IMR-90 (cell line): ENCODE results near the gene RBBP8NL. TPM values are rescaled to one million over a fixed set of nuclear protein-coding genes. Genes with fewer than 3 reads are reported as not detected.

Experiments
- ATAC-seq: fragments of 200-7000 bp; cut with Tn5 transposase; 2 replicates; pipeline ENCODE4 v1.9.1; 2020; ENCODE audit warnings: low read depth, mild to moderate bottlenecking, moderate library complexity
- BruUV-seq: library from RNA; stranded (reverse); fragments of 400-500 nt; replicated peaks from 2 replicates; lab custom pipeline; 2021; lab: Mats Ljungman, UMichigan
- CTCF ChIA-PET: fragments of 300-600 bp; formaldehyde crosslinking; extraction: SDS; loops from one replicate; lab custom pipeline; 2021; ENCODE audit warnings: antibody characterized with exemption; lab: Yijun Ruan, JAX
- POLR2A ChIA-PET: fragments of 300-600 bp; sonication (Branson Sonifier 250); formaldehyde crosslinking; loops from one replicate; lab custom pipeline; 2022; ENCODE audit warnings: antibody characterized with exemption; ENCODE audit not compliant: unreplicated experiment; lab: Charles Lee
- DNase-seq: peaks from one replicate; pipeline ENCODE4 v3.0.0; 2013
- H2AFZ ChIP-seq: replicated peaks from 2 replicates; pipeline ENCODE3; 2013; ENCODE audit warnings: low read length, mild to moderate bottlenecking; ENCODE audit not compliant: poor library complexity
- H2AK5ac ChIP-seq: 2 replicates; pipeline ENCODE4 v1.6.1; 2013; ENCODE audit warnings: low read depth, low read length, inconsistent platforms
- H2AK9ac ChIP-seq: replicated peaks from 2 replicates; pipeline ENCODE3; 2013; ENCODE audit warnings: mild to moderate bottlenecking, low read depth, low read length, moderate library complexity; ENCODE audit not compliant: poor library complexity
- H2BK120ac ChIP-seq: 2 replicates; pipeline ENCODE4 v1.6.1; 2013; ENCODE audit warnings: low read depth, low read length, inconsistent platforms
- H2BK15ac ChIP-seq: 3 replicates; pipeline ENCODE4 v1.6.1; 2013; ENCODE audit warnings: low read depth, low read length, inconsistent platforms
- H2BK20ac ChIP-seq: 2 replicates; pipeline ENCODE4 v1.6.1; 2013; ENCODE audit warnings: low read depth, mild to moderate bottlenecking, inconsistent platforms, low read length, moderate library complexity
- H2BK5ac ChIP-seq: 2 replicates; pipeline ENCODE4 v1.6.1; 2013; ENCODE audit warnings: mild to moderate bottlenecking, low read depth, low read length, inconsistent platforms; ENCODE audit not compliant: poor library complexity, severe bottlenecking
- H3K14ac ChIP-seq: replicated peaks from 2 replicates; pipeline ENCODE4 v1.6.1; 2013; ENCODE audit warnings: low read depth, low read length, inconsistent platforms
- H3K18ac ChIP-seq: 2 replicates; pipeline ENCODE4 v1.6.1; 2013; ENCODE audit warnings: low read depth, low read length, control low read depth
- H3K23ac ChIP-seq: 2 replicates; pipeline ENCODE4 v1.6.1; 2013; ENCODE audit warnings: low read depth, low read length, inconsistent platforms
- H3K27ac ChIP-seq: 2 replicates; pipeline ENCODE4 v1.5.1; 2013; ENCODE audit warnings: mild to moderate bottlenecking, control low read depth, low read length; ENCODE audit not compliant: insufficient read depth
- H3K27me3 ChIP-seq: 2 replicates; pipeline ENCODE4 v1.6.1; 2013; ENCODE audit warnings: low read length; ENCODE audit not compliant: control insufficient read depth, insufficient read depth
- H3K36me3 ChIP-seq: 2 replicates; pipeline ENCODE4 v1.6.1; 2013; ENCODE audit warnings: low read length, mixed read lengths; ENCODE audit not compliant: control insufficient read depth, insufficient read depth
- H3K4ac ChIP-seq: 2 replicates; pipeline ENCODE4 v1.6.1; 2013; ENCODE audit warnings: low read depth, low read length, inconsistent platforms
- H3K4me1 ChIP-seq: 2 replicates; pipeline ENCODE4 v1.6.1; 2013; ENCODE audit warnings: low read length, mixed read lengths; ENCODE audit not compliant: control insufficient read depth, insufficient read depth
- H3K4me2 ChIP-seq: 2 replicates; pipeline ENCODE4 v1.6.1; 2013; ENCODE audit warnings: low read depth, mild to moderate bottlenecking, control low read depth, low read length, moderate library complexity
- H3K4me3 ChIP-seq: 2 replicates; pipeline ENCODE4 v1.5.1; 2013; ENCODE audit warnings: low read depth, mild to moderate bottlenecking, control low read depth, low read length, moderate library complexity; ENCODE audit not compliant: insufficient read depth
- H3K56ac ChIP-seq: 2 replicates; pipeline ENCODE4 v1.6.1; 2013; ENCODE audit warnings: low read length, inconsistent platforms; ENCODE audit not compliant: insufficient read depth; ENCODE audit errors: extremely low read depth
- H3K79me1 ChIP-seq, 2 experiments: 2 replicates each; pipeline ENCODE4 v1.6.1; 2013; ENCODE audit warnings: low read length in 2 of 2, inconsistent platforms in 1 of 2, low read depth in 1 of 2
- H3K9ac ChIP-seq: 2 replicates; pipeline ENCODE4 v1.6.1; 2013; ENCODE audit warnings: low read depth, low read length, control low read depth
- H3K9me1 ChIP-seq: 2 replicates; pipeline ENCODE4 v1.6.1; 2013; ENCODE audit warnings: low read length, inconsistent platforms; ENCODE audit not compliant: insufficient read depth
- H3K9me3 ChIP-seq: 2 replicates; pipeline ENCODE4 v1.6.1; 2013; ENCODE audit warnings: low read length; ENCODE audit not compliant: control insufficient read depth, insufficient read depth
- H4K20me1 ChIP-seq: 2 replicates; pipeline ENCODE4 v1.6.1; 2013; ENCODE audit warnings: low read length, inconsistent platforms; ENCODE audit not compliant: insufficient read depth
- H4K5ac ChIP-seq: 2 replicates; pipeline ENCODE4 v1.6.1; 2013; ENCODE audit warnings: mild to moderate bottlenecking, low read depth, low read length, control low read depth
- H4K8ac ChIP-seq, 2 experiments: 2 replicates each; pipeline ENCODE4 v1.6.1; 2013; ENCODE audit warnings: low read depth in 2 of 2, low read length in 2 of 2, control low read depth in 1 of 2, inconsistent platforms in 1 of 2
- H4K91ac ChIP-seq: 2 replicates; pipeline ENCODE4 v1.6.1; 2013; ENCODE audit warnings: low read depth, low read length, inconsistent platforms; ENCODE audit not compliant: insufficient read depth
- ELK1 ChIP-seq: fragments of 150-350 bp; IDR thresholded peaks from 2 replicates; pipeline ENCODE4 v1.6.1; 2016; ENCODE audit warnings: low read depth, mild to moderate bottlenecking, low read length, moderate library complexity, borderline replicate concordance
- MAFK ChIP-seq: IDR thresholded peaks from 2 replicates; pipeline ENCODE4 v1.6.1; 2012; ENCODE audit warnings: low read depth, low read length, improper control_type of control experiment
- POLR2A ChIP-seq: IDR thresholded peaks from 2 replicates; pipeline ENCODE4 v1.6.1; 2012; ENCODE audit warnings: mild to moderate bottlenecking, low read depth, low read length
- WGBS, 2 experiments: methylation state at CpG; one replicate each; pipeline versions ENCODE4 v1.1.5 to v1.1.7; 2013; ENCODE audit warnings: missing lambda C conversion rate in 2 of 2; ENCODE audit not compliant: insufficient read length in 1 of 2; ENCODE audit errors: extremely low coverage in 2 of 2; 5-methylcytosine and 5-hydroxymethylcytosine counted together
- dilution Hi-C: fragments of 300-500 bp; cut with HindIII; formaldehyde crosslinking; loops from one replicate; pipeline ENCODE4 v1.14.3; 2018; ENCODE audit warnings: low sequenced_read_pairs; ENCODE audit not compliant: unreplicated experiment
- in situ Hi-C: fragments of 300-500 bp; cut with MboI; formaldehyde crosslinking; loops from 3 replicates; pipeline ENCODE4 v1.14.3; 2019; ENCODE audit warnings: low sequenced_read_pairs, inconsistent platforms, mixed read lengths
- intact Hi-C: fragments of 100-400 bp; cut with micrococcal nuclease; formaldehyde crosslinking; loops from 2 replicates; pipeline ENCODE4 v1.10.0; 2022
- polyA plus RNA-seq, 3 experiments: library from polyadenylated mRNA; depleted of rRNA; stranded (reverse); fragments of >200 nt; gene quantifications; 2 replicates each; pipeline ENCODE4 v1.2.3, GENCODE V29; 2012; ENCODE audit warnings: low replicate concordance in 1 of 3
- total RNA-seq: library from RNA; depleted of rRNA; stranded (reverse); fragments of >200 nt; gene quantifications from 2 replicates; pipeline ENCODE4 v1.2.3, GENCODE V29; 2012

RBBP8NL gene
- total and polyA plus RNA-seq, 2 of the 4 experiments (the other 2 are of a cell fraction), result not detected

- no peak overlapping the region for H3K27ac ChIP-seq
- H3K27me3 ChIP-seq, result peaks cover 8% of the 10 kb centered on the region; the same call in 1 of the 2 replicates
- no peak overlapping the region for H2BK20ac ChIP-seq
- H3K4me2 ChIP-seq, result no peak overlapping the region
- no peak overlapping the region for H3K23ac ChIP-seq
- no peak overlapping the region for H4K8ac ChIP-seq
- H3K4me1 ChIP-seq, result peaks cover 6% of the 10 kb centered on the region; the same call in 1 of the 2 replicates
- H3K18ac ChIP-seq, result no peak overlapping the region
- BruUV-seq, result no TSS peak
- peaks cover 10 to 17% of the 10 kb centered on the region in 2 experiments; a peak in 1 of 4 replicates for H3K79me1 ChIP-seq
- no peak overlapping the region for H2AFZ ChIP-seq
- no peak overlapping the region for H3K14ac ChIP-seq
- dilution Hi-C loops, result no loop called here
- intact Hi-C loops, result no loop called here
- H3K4ac ChIP-seq, result no peak overlapping the region
- ChIA-PET CTCF (no interaction called here), POLR2A (no interaction called here)
- DNase-seq (no peak), ATAC-seq (no peak)
- no peak overlapping the region for H2AK9ac ChIP-seq
- H3K56ac ChIP-seq, result no peak overlapping the region
- H3K36me3 ChIP-seq, result no peaks in the 10 kb centered on the region; the same call in 1 of the 2 replicates
- in situ Hi-C loops, result no loop called here
- no peak overlapping the region for H4K91ac ChIP-seq
- no peak overlapping the region for H4K5ac ChIP-seq
- H4K20me1 ChIP-seq, result no peaks in the 10 kb centered on the region; the same call in 1 of the 2 replicates
- H2BK5ac ChIP-seq, result no peak overlapping the region
- H2BK15ac ChIP-seq, result no peak overlapping the region
- no peak overlapping the region for H2AK5ac ChIP-seq
- TF ChIP-seq MAFK, result no peak
- no peak for TF ChIP-seq POLR2A
- no peak for TF ChIP-seq ELK1
- no peak overlapping the region for H3K9ac ChIP-seq
- no peaks in the 10 kb centered on the region for H3K9me3 ChIP-seq
- 94% methylated on average over 3 of the region's 15 CpGs; no CpG with 5 or more reads in 1 of the 2 experiments for WGBS, 2 experiments
- H2BK120ac ChIP-seq, result no peak overlapping the region
- no peaks in the 10 kb centered on the region for H3K9me1 ChIP-seq
- no peak overlapping the region for H3K4me3 ChIP-seq
Observed at GRCh38 chr20:62408055-62408454, 19.3 kb downstream of the RBBP8NL start.
